Upper lobe of right lung (tissue), 1 donor: ENCODE data around the gene TKTL1. TPM values are rescaled to one million over a fixed set of nuclear protein-coding genes. Genes with fewer than 3 reads are reported as not detected.

ENCODE experiments used
- ATAC-seq: fragments of 200-7000 bp; cut with Tn5 transposase; one replicate; pipeline ENCODE4 v1.9.1; 2020; ENCODE audit warnings: mild to moderate bottlenecking, moderate library complexity
- DNase-seq: peaks from one replicate; pipeline ENCODE4 v3.0.0-alpha.2; 2020
- H3K27ac ChIP-seq: fragments of 200-600 bp; one replicate; pipeline ENCODE4 v1.8.0; 2022
- H3K27me3 ChIP-seq: fragments of 200-600 bp; one replicate; pipeline ENCODE4 v1.8.0; 2022; ENCODE audit warnings: mild to moderate bottlenecking
- H3K36me3 ChIP-seq: fragments of 200-600 bp; one replicate; pipeline ENCODE4 v1.8.0; 2022
- H3K4me1 ChIP-seq: fragments of 200-600 bp; one replicate; pipeline ENCODE4 v1.8.0; 2022
- H3K4me3 ChIP-seq: fragments of 200-600 bp; one replicate; pipeline ENCODE4 v1.8.0; 2022; ENCODE audit warnings: mild to moderate bottlenecking
- H3K9me3 ChIP-seq: fragments of 200-600 bp; one replicate; pipeline ENCODE4 v1.8.0; 2022
- CTCF ChIP-seq: fragments of 200-600 bp; IDR thresholded peaks from one replicate; pipeline ENCODE4 v1.8.0; 2022; ENCODE audit warnings: antibody characterized with exemption
- intact Hi-C: fragments of 100-400 bp; cut with DNase I; formaldehyde crosslinking; loops from one replicate; pipeline ENCODE4 v1.11.0; 2022
- total RNA-seq: library from RNA; stranded (reverse); fragmentation: NEBNext Ultra II Directional; extraction: Animal tissue kit (Norgen Biotek cat#: 25700); gene quantifications from one replicate; pipeline ENCODE4 v1.2.1, GENCODE V29; 2021
- donor health status: DM: no; HTN: yes; CAD: no; lungs with severe emphysema.

The TKTL1 gene
- total RNA-seq, 1 donor from 2014 or later = not detected

- H3K4me3 ChIP-seq = no peak overlapping the region
- no peak for TF ChIP-seq CTCF
- intact Hi-C loops = no loop called here
- H3K27me3 ChIP-seq = no peaks in the 10 kb centered on the region
- DNase-seq (no peak), ATAC-seq (no peak)
- no peaks in the 10 kb centered on the region for H3K9me3 ChIP-seq
- H3K4me1 ChIP-seq = no peaks in the 10 kb centered on the region
- H3K27ac ChIP-seq = no peak overlapping the region
- no peaks in the 10 kb centered on the region for H3K36me3 ChIP-seq
Observed at GRCh38 chrX:154310616-154311536, 15.3 kb downstream of the TKTL1 start.

- Histone ChIP-seq H3K27ac (no peak overlapping the region), H3K36me3 (no peaks in the 10 kb centered on the region), H3K4me1 (no peaks in the 10 kb centered on the region), H3K9me3 (no peaks in the 10 kb centered on the region), H3K4me3 (no peak overlapping the region), H3K27me3 (no peaks in the 10 kb centered on the region)
- TF ChIP-seq CTCF = no peak
- ATAC-seq = no peak
- no peak for DNase-seq
- intact Hi-C loops = no loop called here
Observed at GRCh38 chrX:154312116-154312515, 16.5 kb downstream of the TKTL1 start.

- ATAC-seq = no peak
- no peaks in the 10 kb centered on the region for H3K27me3 ChIP-seq
- no peak for DNase-seq
Observed at GRCh38 chrX:154313147-154313546, 17.6 kb downstream of the TKTL1 start.

GRCh38 chrX:154315416-154315815 lies 19.8 kb downstream of the TKTL1 start:
- intact Hi-C loops = no loop called here
- no peaks in the 10 kb centered on the region for H3K36me3 ChIP-seq
- no peak for ATAC-seq

More at GRCh38 chrX:154313147-154313546, 17.6 kb downstream of the TKTL1 start:
- no peaks in the 10 kb centered on the region for H3K4me1 ChIP-seq
- intact Hi-C loops = no loop called here
- no peak overlapping the region for H3K27ac ChIP-seq
- H3K36me3 ChIP-seq = no peaks in the 10 kb centered on the region
- no peaks in the 10 kb centered on the region for H3K9me3 ChIP-seq
- no peak overlapping the region for H3K4me3 ChIP-seq
- TF ChIP-seq CTCF = no peak

GRCh38 chrX:154317391-154317995 lies 21.9 kb downstream of the TKTL1 start:
- peak; percentile 48 for TF ChIP-seq CTCF
- intact Hi-C loops = no loop called here
- Histone ChIP-seq H3K36me3 (no peaks in the 10 kb centered on the region), H3K4me3 (no peak overlapping the region), H3K27me3 (no peaks in the 10 kb centered on the region), H3K27ac (no peak overlapping the region), H3K9me3 (no peaks in the 10 kb centered on the region), H3K4me1 (no peaks in the 10 kb centered on the region)
- no peak for DNase-seq
- peak; percentile 52 for ATAC-seq

More at GRCh38 chrX:154315416-154315815, 19.8 kb downstream of the TKTL1 start:
- DNase-seq = no peak
- Histone ChIP-seq H3K4me3 (no peak overlapping the region), H3K9me3 (no peaks in the 10 kb centered on the region), H3K27ac (no peak overlapping the region), H3K27me3 (no peaks in the 10 kb centered on the region), H3K4me1 (no peaks in the 10 kb centered on the region)
- no peak for TF ChIP-seq CTCF
